ENCODE measurements around the gene PSAT1. TPM values are rescaled to one million over a fixed set of nuclear protein-coding genes. Genes with fewer than 3 reads are reported as not detected.

Gene PSAT1
- total RNA-seq, 1 experiment from 2014 or later: 315 TPM

DNA sequence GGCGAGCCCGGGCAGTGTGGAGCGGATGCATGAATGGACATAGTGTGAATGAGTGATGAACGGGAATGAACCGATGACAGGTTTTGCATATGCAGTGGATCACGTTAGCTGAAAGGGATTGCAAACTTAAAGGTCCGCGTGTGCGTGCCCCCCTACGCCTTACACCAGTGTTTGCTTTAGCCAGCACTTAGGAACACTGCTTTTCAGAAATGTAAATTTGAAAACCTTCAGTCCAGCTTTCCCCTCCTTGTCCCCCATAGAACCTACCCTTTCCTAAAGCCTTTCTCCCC, 692 bp downstream of the PSAT1 start:
- H3K4me3 ChIP-seq: peak overlapping the region; percentile 63
- H4K20me1 ChIP-seq (ENCODE audit: insufficient read depth): peaks cover 45% of the 10 kb centered on the region
- H3K79me2 ChIP-seq (ENCODE audit: low read depth): peaks cover 54% of the 10 kb centered on the region
- ChIA-PET CTCF (interaction anchor here (1.4 kb wide), 1 partner anchor 33 kb away, joined by 4 read pairs; no protein-coding TSS in a partner anchor), POLR2A (ENCODE audit: unreplicated experiment) (no interaction called here)
- peak overlapping the region; percentile 83; the same call in 1 of the 2 replicates for H2AFZ ChIP-seq
- H3K9me3 ChIP-seq (ENCODE audit: insufficient read depth, low read depth): no peaks in the 10 kb centered on the region
- H3K4me1 ChIP-seq (replicated peaks; ENCODE audit: insufficient read depth): peaks cover 22% of the 10 kb centered on the region
- peaks cover 37% of the 10 kb centered on the region for H3K36me3 ChIP-seq (ENCODE audit: low read depth)
- H3K27me3 ChIP-seq (ENCODE audit: insufficient read depth, low read depth): no peaks in the 10 kb centered on the region
- peak overlapping the region; percentile 97; the same call in 1 of the 2 replicates for H3K27ac ChIP-seq
- H3K9me2 ChIP-seq (ENCODE audit: insufficient read depth): no peaks in the 10 kb centered on the region
- peak overlapping the region; percentile 100 for H3K4me2 ChIP-seq
- peak in 1 of 2 experiments; percentile 37 for DNase-seq
- TF ChIP-seq EZH2 (IDR thresholded peaks at IDR 0.05; ENCODE audit: low read depth): no peak
- TF ChIP-seq, protein P1, sequence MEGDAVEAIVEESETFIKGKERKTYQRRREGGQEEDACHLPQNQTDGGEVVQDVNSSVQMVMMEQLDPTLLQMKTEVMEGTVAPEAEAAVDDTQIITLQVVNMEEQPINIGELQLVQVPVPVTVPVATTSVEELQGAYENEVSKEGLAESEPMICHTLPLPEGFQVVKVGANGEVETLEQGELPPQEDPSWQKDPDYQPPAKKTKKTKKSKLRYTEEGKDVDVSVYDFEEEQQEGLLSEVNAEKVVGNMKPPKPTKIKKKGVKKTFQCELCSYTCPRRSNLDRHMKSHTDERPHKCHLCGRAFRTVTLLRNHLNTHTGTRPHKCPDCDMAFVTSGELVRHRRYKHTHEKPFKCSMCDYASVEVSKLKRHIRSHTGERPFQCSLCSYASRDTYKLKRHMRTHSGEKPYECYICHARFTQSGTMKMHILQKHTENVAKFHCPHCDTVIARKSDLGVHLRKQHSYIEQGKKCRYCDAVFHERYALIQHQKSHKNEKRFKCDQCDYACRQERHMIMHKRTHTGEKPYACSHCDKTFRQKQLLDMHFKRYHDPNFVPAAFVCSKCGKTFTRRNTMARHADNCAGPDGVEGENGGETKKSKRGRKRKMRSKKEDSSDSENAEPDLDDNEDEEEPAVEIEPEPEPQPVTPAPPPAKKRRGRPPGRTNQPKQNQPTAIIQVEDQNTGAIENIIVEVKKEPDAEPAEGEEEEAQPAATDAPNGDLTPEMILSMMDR (conservative IDR thresholded peaks at IDR 0.05): no peak
- intact Hi-C loops (cut with micrococcal nuclease; ENCODE audit: unreplicated experiment): loop anchor here (2.0 to 5.0 kb wide), 4 partner anchors 35 to 1120 kb away; partner anchors contain the start of genes CEP78 and VPS13A
- no TSS peak for BruUV-seq (replicated peaks)
- peaks cover 10% of the 10 kb centered on the region; the same call in 1 of the 2 replicates for H3F3A ChIP-seq (ENCODE audit: insufficient read depth, low read depth)

DNA sequence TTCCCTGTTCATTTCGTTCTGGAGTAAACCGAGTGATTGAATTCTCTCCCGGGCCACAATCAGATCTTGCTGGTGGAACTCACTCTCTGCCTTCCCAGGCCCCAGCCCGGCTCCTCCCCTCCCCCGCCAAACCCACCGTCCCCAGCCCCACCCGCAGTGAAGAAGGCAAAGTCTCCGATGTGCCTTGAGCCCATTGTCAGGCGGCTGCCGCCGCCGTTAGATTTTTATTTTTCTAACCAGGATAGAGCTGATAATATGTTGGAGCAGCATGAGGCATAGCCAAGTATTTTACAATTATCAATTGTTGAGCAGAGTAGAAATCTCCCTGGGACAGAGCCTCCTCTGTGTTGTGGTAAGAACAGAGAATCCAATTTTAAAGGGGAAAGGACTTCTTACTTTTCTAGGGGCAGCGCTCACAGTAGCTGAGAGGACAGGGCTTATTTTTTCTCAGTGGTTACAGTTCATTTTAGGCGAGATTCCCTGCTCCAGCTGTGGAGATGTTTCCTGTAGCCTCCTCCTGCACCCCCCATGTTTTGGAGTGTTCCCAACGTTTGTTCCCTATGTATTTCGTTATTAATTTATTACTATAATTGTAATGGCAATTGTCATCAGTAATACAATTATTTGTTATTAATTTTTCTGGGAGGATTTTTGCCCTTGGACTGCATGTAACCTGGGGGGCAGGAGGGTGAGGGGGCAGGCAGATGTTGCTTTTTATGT, 1.3 kb downstream of the PSAT1 start:
- no peak for DNase-seq
- ChIA-PET CTCF (interaction anchor here (0.7 kb wide), 1 partner anchor 17 kb away, joined by 4 read pairs; no protein-coding TSS in a partner anchor), POLR2A (ENCODE audit: unreplicated experiment) (no interaction called here)
- H2AFZ ChIP-seq: no peak overlapping the region
- H3K9me3 ChIP-seq (ENCODE audit: insufficient read depth, low read depth): no peaks in the 10 kb centered on the region
- H3K27me3 ChIP-seq (ENCODE audit: insufficient read depth, low read depth): no peaks in the 10 kb centered on the region
- peaks cover 60% of the 10 kb centered on the region for H3K79me2 ChIP-seq (ENCODE audit: low read depth)
- no TSS peak for BruUV-seq (replicated peaks)
- peak overlapping the region; percentile 63 for H3K4me3 ChIP-seq
- no peaks in the 10 kb centered on the region for H3K9me2 ChIP-seq (ENCODE audit: insufficient read depth)
- TF ChIP-seq EZH2 (IDR thresholded peaks at IDR 0.05; ENCODE audit: low read depth): no peak
- TF ChIP-seq, protein P1 (conservative IDR thresholded peaks at IDR 0.05): no peak
- H3K4me2 ChIP-seq: peak overlapping the region; percentile 100
- H4K20me1 ChIP-seq (ENCODE audit: insufficient read depth): peaks cover 51% of the 10 kb centered on the region
- peaks cover 42% of the 10 kb centered on the region for H3K36me3 ChIP-seq (ENCODE audit: low read depth)
- peaks cover 22% of the 10 kb centered on the region for H3K4me1 ChIP-seq (replicated peaks; ENCODE audit: insufficient read depth)
- peaks cover 10% of the 10 kb centered on the region; the same call in 1 of the 2 replicates for H3F3A ChIP-seq (ENCODE audit: insufficient read depth, low read depth)
- intact Hi-C loops (cut with micrococcal nuclease; ENCODE audit: unreplicated experiment): loop anchor here (5.0 kb wide), 3 partner anchors 36 to 1121 kb away; partner anchors contain the start of gene VPS13A
- no peak overlapping the region for H3K27ac ChIP-seq

DNA sequence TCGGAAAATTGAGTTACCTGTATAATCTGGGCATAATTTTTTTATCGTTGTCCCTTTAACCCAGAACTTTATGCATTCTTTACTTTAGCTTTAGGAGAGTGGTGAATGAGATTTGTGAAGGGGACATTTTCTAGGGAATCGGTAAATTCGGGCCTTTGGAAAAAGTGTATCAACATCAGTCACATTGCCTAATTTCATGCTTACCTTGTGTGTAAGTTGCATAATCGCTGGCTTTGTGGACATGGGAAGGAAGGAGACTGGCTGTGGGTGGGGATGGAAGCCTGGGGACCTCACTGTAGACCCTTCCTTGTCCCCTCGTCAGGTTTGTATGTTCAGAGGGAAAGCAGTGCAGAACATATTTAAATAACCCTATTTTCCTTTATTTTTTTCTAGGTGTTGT, 3.3 kb downstream of the PSAT1 start:
- peaks cover 73% of the 10 kb centered on the region for H3K79me2 ChIP-seq (ENCODE audit: low read depth)

More for the DNA sequence above, 3.3 kb downstream of the PSAT1 start:
- ChIA-PET CTCF (no interaction called here), POLR2A (ENCODE audit: unreplicated experiment) (no interaction called here)
- DNase-seq: no peak
- H3K4me1 ChIP-seq (replicated peaks; ENCODE audit: insufficient read depth): peaks cover 21% of the 10 kb centered on the region
- H3K4me3 ChIP-seq: no peak overlapping the region
- peaks cover 54% of the 10 kb centered on the region for H3K36me3 ChIP-seq (ENCODE audit: low read depth)
- no peak overlapping the region for H3K27ac ChIP-seq
- no peaks in the 10 kb centered on the region for H3K9me2 ChIP-seq (ENCODE audit: insufficient read depth)
- no peak for TF ChIP-seq EZH2 (IDR thresholded peaks at IDR 0.05; ENCODE audit: low read depth)
- TF ChIP-seq, protein P1 (conservative IDR thresholded peaks at IDR 0.05): no peak
- peaks cover 71% of the 10 kb centered on the region for H4K20me1 ChIP-seq (ENCODE audit: insufficient read depth)
- intact Hi-C loops (cut with micrococcal nuclease; ENCODE audit: unreplicated experiment): no loop called here
- BruUV-seq (replicated peaks): no TSS peak
- peaks cover 10% of the 10 kb centered on the region; the same call in 1 of the 2 replicates for H3F3A ChIP-seq (ENCODE audit: insufficient read depth, low read depth)
- peak overlapping the region; percentile 100; the same call in 1 of the 2 replicates for H3K4me2 ChIP-seq
- no peaks in the 10 kb centered on the region for H3K9me3 ChIP-seq (ENCODE audit: insufficient read depth, low read depth)
- no peak overlapping the region for H2AFZ ChIP-seq
- no peaks in the 10 kb centered on the region for H3K27me3 ChIP-seq (ENCODE audit: insufficient read depth, low read depth)

Measured in PC-9 (cell line).